HUES48 (cell line): Measurements from ENCODE around the gene NPPA.

Experiments
- H3K27ac ChIP-seq: one replicate; pipeline ENCODE4 v1.7.0; 2013; ENCODE audit warnings: low read depth, low read length, inconsistent platforms
- H3K27me3 ChIP-seq: 2 replicates; pipeline ENCODE4 v1.6.1; 2013; ENCODE audit warnings: mild to moderate bottlenecking, low read length; ENCODE audit not compliant: control insufficient read depth, insufficient read depth
- H3K36me3 ChIP-seq: 2 replicates; pipeline ENCODE4 v1.6.1; 2013; ENCODE audit warnings: low read length; ENCODE audit not compliant: control insufficient read depth, insufficient read depth
- H3K4me1 ChIP-seq: 2 replicates; pipeline ENCODE4 v1.6.1; 2013; ENCODE audit warnings: mild to moderate bottlenecking, low read length; ENCODE audit not compliant: control insufficient read depth, insufficient read depth
- H3K4me3 ChIP-seq: 2 replicates; pipeline ENCODE4 v1.5.1; 2013; ENCODE audit warnings: mild to moderate bottlenecking, low read depth, low read length
- H3K9ac ChIP-seq: 2 replicates; pipeline ENCODE4 v1.6.1; 2013; ENCODE audit warnings: mild to moderate bottlenecking, low read depth, low read length, moderate library complexity
- H3K9me3 ChIP-seq: 2 replicates; pipeline ENCODE4 v1.6.1; 2013; ENCODE audit warnings: low read length; ENCODE audit not compliant: control insufficient read depth, insufficient read depth

Gene NPPA

DNA sequence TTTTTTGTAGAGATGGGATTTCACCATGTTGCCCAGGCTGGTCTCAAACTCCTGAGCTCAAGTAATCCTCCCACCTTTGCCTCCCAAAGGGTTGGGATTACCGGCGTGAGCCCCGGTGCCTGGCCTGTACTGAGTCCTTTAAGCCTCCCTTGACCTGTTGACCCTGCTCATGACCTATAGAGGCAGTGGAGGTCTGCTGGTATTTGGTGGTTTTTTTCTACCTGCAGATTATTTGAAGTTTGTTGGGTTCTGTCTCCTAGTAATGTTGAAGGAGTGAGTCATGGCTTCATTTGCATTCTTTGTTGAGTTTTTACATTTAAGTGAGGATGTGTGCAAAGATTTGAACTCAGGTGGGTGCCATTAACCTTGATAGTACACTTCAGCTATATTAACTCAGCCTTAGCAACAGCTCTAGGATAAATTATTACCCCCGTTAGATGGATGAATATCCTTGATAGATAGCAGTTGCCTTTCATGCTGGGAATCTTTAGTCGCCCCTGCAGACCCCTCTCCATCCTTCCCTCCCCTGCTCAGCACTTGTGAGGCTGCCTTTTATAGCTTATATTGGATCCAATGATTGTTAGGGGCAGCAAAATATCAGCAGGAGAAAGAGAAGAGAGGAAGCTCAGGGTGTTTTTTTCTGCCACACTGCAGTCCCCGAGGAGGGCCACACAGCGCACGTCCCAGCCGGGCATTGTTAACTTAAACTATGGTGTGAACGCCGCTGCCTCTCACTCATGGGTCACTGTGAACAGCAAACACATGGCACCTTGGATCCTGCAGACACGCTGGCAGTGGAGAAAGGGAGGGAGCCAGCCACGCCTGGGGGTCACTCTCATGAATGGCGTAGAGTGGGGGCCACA lies 26.0 kb upstream of the NPPA start:
- Histone ChIP-seq H3K4me3 (no peak overlapping the region), H3K36me3 (no peaks in the 10 kb centered on the region), H3K27ac (no peak overlapping the region), H3K4me1 (0 out of 2 replicates have a peak, but pooled peaks cover 4% of the 10 kb centered on the region), H3K9me3 (no peaks in the 10 kb centered on the region), H3K27me3 (no peaks in the 10 kb centered on the region), H3K9ac (no peak overlapping the region)

DNA sequence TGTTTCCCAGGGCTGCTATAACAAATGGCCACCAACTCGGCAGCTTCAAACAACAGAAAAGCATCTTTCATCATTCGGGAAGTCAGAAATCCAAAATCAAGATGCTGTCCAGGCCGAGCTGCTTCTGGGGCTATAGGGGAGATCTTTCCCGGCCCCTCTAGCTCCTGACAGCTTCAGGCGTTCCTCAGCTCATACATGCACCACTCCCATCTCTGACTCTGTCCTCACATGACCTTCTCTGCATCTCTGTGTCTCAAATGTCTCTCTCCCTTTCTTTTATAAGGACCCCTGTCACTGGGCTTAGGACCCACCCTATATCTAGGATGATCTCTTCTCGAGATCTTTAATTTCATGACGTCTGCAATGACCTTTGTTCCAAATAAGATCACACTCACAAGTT lies 25.0 kb upstream of the NPPA start:
- Histone ChIP-seq H3K27me3 (no peaks in the 10 kb centered on the region), H3K36me3 (no peaks in the 10 kb centered on the region), H3K9me3 (no peaks in the 10 kb centered on the region), H3K4me1 (0 out of 2 replicates have a peak, but pooled peaks cover 4% of the 10 kb centered on the region), H3K4me3 (no peak overlapping the region), H3K27ac (no peak overlapping the region), H3K9ac (no peak overlapping the region)

DNA sequence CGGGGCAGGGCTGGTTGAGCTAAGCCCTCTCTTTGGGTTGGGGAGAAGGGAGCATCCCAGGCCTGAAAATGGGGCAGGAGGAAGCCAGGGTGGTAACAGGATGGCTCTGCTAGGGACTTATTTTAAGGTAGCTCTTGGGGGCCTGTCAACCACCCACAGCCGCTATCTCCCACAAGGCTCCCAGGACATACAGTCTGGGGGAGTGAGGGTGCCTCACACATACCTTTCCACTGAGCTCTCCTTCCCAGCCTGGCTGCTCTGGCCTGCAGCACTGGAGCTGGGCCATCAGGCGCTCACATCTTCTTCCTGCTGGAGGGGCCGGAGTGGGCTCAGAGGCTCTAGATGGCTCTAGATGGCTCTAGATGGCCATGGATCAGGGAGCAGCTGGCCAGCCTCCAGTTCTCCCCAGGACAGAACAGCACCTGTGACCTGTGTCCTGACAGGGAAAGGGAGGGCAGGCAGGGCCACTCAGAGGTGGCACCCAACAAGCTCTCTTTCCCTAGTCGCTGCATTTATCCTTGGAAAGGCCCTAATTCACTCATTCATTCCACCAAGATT lies 22.1 kb upstream of the NPPA start:
- Histone ChIP-seq H3K27ac (no peak overlapping the region), H3K27me3 (no peaks in the 10 kb centered on the region), H3K4me3 (no peak overlapping the region), H3K4me1 (0 out of 2 replicates have a peak, but pooled peaks cover 4% of the 10 kb centered on the region), H3K9me3 (no peaks in the 10 kb centered on the region), H3K36me3 (no peaks in the 10 kb centered on the region), H3K9ac (no peak overlapping the region)

DNA sequence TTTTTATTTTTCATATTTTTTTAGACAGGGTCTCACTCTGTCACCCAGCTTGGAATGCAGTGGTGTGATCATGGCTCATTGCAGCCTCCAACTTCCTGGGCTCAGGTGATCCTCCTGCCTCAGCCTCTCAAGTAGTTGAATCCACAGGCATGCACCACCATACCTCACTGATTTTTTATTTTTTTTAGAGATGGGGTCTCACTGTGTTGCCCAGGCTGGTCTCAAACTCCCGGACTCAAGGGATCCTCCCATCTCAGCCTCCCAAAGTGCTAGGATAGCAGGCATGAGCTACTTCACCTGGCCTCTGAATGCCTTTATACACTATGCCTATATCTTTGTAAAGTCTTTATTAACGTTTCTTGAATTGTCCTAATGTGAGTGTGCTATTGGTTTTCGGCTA lies 21.5 kb upstream of the NPPA start:
- H3K27ac ChIP-seq, result no peak overlapping the region
- no peaks in the 10 kb centered on the region for H3K27me3 ChIP-seq
- H3K9me3 ChIP-seq, result no peaks in the 10 kb centered on the region
- H3K36me3 ChIP-seq, result no peaks in the 10 kb centered on the region
- H3K4me1 ChIP-seq, result 0 out of 2 replicates have a peak, but pooled peaks cover 4% of the 10 kb centered on the region
- H3K4me3 ChIP-seq, result no peak overlapping the region
- H3K9ac ChIP-seq, result no peak overlapping the region

DNA sequence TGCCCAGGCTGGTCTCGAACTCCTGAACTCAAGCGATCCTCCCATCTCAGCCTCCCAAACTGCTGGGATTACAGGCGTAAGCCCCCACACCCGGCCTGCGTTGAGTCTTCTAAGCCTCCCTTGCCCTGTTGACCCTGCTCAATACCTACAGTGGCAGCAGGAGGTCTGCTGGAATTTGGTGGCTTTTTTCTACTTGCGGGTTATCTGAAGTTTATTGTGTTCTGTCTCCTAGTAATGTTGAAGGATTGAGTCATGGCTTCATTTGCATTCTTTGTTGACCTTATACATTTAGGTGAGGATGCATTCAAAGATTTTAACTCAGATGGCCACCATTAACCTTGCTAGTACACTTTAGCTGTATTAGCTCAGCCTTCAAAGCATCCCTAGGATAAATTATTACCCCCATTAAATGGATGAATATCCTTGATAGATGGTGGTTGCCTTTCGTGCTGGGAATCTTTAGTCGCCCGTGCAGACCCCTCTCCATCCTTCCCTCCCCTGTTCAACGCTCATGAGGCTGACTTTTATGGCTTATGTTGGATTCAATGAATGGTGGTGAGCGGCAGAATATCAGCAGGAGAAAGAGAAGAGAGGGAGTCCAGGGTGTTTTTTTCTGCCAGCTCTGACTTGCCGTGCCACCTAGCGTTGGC lies 20.9 kb upstream of the NPPA start:
- Histone ChIP-seq H3K27ac (no peak overlapping the region), H3K4me3 (no peak overlapping the region), H3K9ac (no peak overlapping the region), H3K4me1 (0 out of 2 replicates have a peak, but pooled peaks cover under 1% of the 10 kb centered on the region), H3K27me3 (no peaks in the 10 kb centered on the region), H3K36me3 (no peaks in the 10 kb centered on the region), H3K9me3 (no peaks in the 10 kb centered on the region)

DNA sequence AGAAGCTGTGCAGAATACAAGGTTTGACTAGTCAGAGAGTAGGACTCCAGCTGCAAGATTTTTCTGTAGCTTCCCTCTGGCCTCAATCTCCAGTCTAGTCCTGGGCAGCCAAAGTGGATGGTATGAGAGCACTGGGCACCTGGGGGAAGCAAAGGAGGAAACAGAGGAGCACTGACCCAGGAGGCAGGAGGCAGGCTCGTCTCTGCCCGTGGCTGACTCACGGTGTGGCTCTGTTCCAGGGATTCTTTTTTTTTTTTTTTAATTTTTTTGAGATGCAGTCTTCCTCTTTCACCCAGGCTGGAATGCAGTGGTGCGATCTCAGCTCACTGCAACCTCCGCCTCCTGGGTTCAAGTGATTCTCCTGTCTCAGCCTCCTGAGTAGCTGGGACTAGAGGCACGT lies 15.3 kb upstream of the NPPA start:
- Histone ChIP-seq H3K9me3 (no peaks in the 10 kb centered on the region), H3K4me1 (0 out of 2 replicates have a peak, but pooled peaks cover 3% of the 10 kb centered on the region), H3K27me3 (peaks cover 17% of the 10 kb centered on the region), H3K4me3 (no peak overlapping the region), H3K36me3 (no peaks in the 10 kb centered on the region), H3K27ac (no peak overlapping the region), H3K9ac (no peak overlapping the region)

DNA sequence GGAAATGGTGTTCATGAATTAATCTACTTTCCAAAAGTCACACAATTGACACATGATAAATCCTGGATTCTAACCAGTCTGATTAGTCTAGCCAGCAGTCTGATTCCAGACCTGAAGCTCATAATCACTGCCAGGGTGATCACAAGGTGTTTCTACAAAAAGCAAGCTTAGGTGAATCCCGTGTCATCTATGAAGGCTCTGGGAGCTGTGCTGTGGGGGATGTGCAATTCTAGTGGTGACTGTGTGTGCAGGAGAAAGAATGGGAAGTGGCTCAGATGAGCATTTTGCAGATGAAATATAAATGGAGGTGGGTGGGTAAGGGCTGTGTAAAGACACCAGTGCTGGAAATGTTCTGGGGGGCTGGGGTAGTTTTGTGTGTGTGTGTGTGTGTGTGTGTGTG lies 13.0 kb upstream of the NPPA start:
- Histone ChIP-seq H3K27ac (no peak overlapping the region), H3K27me3 (peaks cover 24% of the 10 kb centered on the region)

DNA sequence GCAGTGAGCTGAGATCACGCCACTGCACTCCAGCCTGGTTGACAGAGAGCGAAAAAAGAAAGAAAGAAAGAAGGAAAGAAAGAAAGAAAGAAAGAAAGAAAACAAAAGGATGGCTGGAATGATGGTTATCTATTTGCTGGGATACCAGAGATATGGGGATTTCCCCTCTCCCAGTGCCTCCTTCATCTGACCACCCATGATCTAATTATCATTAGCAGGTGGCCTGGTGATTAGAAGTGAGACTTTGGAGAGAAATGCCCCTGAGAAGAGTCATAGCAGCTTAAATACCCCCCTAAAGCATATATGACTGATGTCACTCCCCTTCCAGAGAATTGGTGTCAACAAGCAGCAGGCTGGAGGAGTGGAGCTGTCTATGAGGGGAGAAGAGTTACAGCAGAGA lies 12.5 kb upstream of the NPPA start:
- H3K36me3 ChIP-seq, result no peaks in the 10 kb centered on the region
- peaks cover 24% of the 10 kb centered on the region for H3K27me3 ChIP-seq
- H3K9ac ChIP-seq, result no peak overlapping the region
- no peak overlapping the region for H3K27ac ChIP-seq
- H3K9me3 ChIP-seq, result no peaks in the 10 kb centered on the region
- 0 out of 2 replicates have a peak, but pooled peaks cover 3% of the 10 kb centered on the region for H3K4me1 ChIP-seq
- H3K4me3 ChIP-seq, result no peak overlapping the region

More for the DNA sequence above, 13.0 kb upstream of the NPPA start:
- Histone ChIP-seq H3K9me3 (no peaks in the 10 kb centered on the region), H3K4me3 (no peak overlapping the region), H3K4me1 (0 out of 2 replicates have a peak, but pooled peaks cover 3% of the 10 kb centered on the region), H3K36me3 (no peaks in the 10 kb centered on the region), H3K9ac (no peak overlapping the region)

DNA sequence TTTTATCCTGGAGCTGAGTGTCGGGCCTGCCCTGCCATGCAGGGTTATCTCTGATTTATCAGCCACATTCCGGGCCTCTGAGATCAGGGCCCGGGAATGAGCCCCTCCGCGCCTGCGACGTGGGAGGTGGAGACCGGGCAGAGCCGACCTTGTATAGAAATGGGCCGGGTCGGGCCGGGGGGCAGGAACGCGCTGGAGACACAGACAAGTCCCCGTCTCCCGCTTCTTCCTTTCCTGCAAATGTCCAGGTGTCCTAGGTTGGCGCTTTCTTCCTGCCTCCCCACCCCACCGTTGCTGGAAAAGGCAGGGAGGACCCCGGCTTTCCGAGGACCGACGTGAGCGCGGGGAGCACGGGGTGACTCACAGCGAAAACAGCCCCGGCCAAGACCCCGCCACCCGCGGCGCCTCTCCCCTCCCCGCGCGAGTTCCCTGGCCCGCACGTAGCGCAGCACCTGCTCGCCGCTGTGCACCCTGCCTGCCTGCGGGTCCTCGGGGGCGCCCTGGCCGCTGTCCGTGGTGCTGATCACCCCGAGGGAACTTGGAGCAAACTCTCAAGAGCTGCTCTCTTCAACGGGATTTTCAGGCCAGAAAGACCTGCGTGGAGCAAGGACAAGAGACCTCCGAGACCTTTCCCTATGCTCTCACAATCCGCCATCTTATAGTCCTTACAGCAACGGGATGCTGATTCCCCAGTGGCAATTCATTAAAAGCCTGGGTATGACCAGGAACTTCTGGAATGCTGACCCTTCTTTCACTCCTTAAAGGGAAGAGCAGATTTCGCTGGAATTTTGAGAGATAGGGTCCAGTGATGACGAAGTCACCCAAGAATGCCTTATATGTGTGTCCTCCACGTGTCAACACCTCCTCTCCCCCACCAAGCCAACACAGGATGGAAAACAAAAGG lies 11.6 kb upstream of the NPPA start:
- peak overlapping the region; percentile 16; the same call in 1 of the 2 replicates for H3K9ac ChIP-seq
- no peaks in the 10 kb centered on the region for H3K36me3 ChIP-seq
- H3K9me3 ChIP-seq, result no peaks in the 10 kb centered on the region
- H3K4me3 ChIP-seq, result peak overlapping the region; percentile 57
- peak overlapping the region; percentile 52 for H3K27ac ChIP-seq
- peaks cover 24% of the 10 kb centered on the region for H3K27me3 ChIP-seq
- H3K4me1 ChIP-seq, result 0 out of 2 replicates have a peak, but pooled peaks cover 3% of the 10 kb centered on the region

DNA sequence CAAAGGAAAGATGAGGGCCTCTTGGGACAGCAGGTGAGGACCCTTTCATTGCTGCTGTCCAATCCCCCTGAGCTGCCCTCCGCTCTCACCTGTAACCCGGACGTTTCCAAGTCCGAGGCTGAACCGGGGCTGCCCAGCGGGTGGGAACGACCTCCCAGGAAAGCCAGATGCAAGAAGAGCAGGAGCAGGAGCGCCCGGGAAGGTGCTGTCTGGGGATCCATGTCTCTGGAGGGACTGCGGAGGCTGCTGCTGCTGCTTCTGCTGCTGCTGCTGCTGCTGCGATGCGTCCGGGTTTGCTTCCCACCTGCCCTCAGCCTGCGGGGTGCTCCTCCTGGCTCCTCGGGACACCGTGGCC lies 11.0 kb upstream of the NPPA start, which contains the start of gene NPPB:
NPPB (minus strand) TSS at position 333 of the 355 bp plus-strand sequence; CDS start at position 221, 112 bp downstream.
- Histone ChIP-seq H3K27me3 (peaks cover 24% of the 10 kb centered on the region), H3K9me3 (no peaks in the 10 kb centered on the region), H3K4me3 (peak within 1 kb of the TSS; percentile 57), H3K27ac (peak within 1 kb of the TSS; percentile 52), H3K4me1 (0 out of 2 replicates have a peak, but pooled peaks cover 3% of the 10 kb centered on the region), H3K36me3 (no peaks in the 10 kb centered on the region), H3K9ac (peak within 1 kb of the TSS; percentile 16; the same call in 1 of the 2 replicates)
